T-helper 2 cell (primary cell): ENCODE results near the gene AFG1L.
A peak's percentile ranks its signal among the peaks of the same experiment; 100 is the strongest.
"Not testable (repeated sequence)": the region's sequence is repeated elsewhere in the genome, so short reads cannot be mapped to it uniquely, and the experiment has no call there.

ENCODE experiments used
- DNase-seq, 5 experiments: peaks; one replicate each; pipeline versions ENCODE4 v3.0.0 to v3.0.0-alpha.2; 2012 to 2022

The AFG1L gene

GRCh38 chr6:108526739-108527174, 231.9 kb downstream of the AFG1L start:
- DNase-seq, result peak in 1 of 5 experiments; percentile 19

DNA sequence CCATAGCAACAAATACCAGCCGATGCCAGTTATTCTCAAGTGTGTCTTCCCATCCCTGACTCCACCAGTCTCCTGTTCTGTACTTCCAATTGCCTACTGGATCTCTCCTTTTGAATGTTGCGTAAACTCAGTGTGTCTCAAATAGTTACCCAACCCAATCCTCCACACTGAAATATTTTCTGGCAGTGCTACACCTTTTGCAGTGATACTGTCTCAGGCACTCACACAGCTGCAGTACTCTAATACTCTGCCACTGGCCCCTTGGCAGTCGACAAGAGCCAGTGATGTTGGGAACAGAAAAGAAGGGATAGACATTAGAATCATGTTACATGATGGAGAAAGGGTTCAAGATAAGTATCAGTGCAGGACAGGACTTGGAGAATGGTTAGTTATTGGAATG, 234.0 kb downstream of the AFG1L start:
- DNase-seq, result no peak

GRCh38 chr6:108531332-108531731, 236.5 kb downstream of the AFG1L start:
- no peak for DNase-seq

DNA sequence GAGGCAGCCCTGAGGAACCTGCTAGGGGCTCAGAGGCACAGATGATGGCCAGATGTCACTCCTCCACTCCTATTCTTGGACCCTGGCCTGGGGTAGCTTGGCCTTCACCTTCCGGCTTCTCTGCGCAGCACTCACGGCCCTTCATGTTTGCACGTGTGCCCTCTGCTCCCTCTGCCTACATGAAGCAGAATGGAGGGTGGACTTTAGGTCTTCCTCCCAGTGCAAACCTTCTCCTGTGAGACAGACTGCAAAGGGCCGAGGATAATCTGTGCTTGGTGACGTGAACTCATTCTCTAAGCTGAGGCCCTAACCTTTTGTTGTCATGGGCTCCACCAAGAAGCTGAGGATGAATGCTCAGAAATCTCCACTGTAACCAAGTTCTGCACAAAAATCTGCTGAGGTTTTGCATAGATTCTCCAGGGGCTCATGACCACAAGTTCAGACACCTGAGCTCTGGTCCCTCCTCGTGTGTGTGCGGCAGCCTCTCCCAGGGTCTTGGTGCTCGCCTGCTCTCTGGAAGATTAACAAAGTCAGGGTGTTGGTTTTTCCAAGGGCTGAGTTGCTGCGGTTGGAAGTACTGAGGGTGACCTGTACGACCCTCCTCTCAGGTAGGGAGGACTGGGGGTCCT, 240.4 kb downstream of the AFG1L start:
- no peak for DNase-seq

GRCh38 chr6:108535920-108536535, 241.2 kb downstream of the AFG1L start:
- DNase-seq, result not testable (repeated sequence)

GRCh38 chr6:108541843-108542759, 247.2 kb downstream of the AFG1L start:
- DNase-seq, result peak; percentile 27 to 83 (median 56)

DNA sequence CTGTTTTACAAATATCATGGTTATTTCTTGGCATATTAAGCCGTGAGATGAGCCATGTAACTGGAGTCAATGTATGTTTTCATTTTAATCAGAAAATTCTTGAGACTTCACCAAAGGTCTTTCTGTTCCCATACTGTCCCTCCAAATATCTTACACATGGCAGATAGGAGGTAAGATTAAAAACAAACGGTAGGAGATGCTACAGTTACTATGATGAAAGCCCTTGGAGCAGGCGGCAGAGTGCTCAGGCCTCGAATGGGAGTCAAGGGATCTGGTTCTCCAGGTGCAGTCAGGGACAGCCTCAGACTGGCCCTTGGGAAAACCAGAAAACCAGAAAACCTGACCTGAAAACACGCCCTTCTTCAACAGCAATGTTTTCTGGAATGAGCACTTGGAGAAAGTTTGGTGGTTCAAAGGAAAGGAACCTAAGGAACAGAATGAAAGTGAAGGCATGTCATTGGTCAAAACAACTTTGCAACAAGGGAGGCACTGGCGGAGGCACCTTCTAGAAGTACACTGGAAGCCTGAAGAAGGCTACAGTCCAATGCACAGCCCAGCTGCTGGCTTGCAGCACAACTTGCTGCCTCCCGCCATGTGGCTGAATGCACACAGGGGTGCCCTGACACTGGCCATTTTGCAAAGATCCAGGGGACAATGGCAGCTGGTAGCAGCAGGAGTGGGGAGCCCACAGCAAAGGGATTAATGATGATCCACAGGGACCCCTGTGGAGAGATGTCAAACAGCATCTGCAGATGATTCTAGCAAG, 248.5 kb downstream of the AFG1L start:
- DNase-seq, result no peak

DNA sequence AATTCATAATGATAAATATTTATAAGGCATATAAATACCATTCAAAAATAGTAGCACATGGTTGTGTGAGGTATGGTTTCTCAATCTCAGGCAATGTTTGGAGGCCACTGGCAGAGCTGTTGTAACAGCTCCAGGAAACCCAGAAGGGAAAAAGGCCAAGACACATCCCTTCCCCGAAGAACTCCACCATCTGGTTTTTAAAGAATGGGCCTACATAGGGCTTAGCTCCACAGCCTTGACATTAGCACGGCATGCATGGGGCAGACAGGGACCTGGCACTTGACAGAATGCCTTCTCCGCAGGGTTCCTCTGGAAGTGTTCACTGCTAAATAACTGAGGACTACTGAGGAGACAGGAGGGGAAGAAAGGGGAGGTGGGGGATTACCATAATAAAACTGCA, 249.8 kb downstream of the AFG1L start:
- no peak for DNase-seq

DNA sequence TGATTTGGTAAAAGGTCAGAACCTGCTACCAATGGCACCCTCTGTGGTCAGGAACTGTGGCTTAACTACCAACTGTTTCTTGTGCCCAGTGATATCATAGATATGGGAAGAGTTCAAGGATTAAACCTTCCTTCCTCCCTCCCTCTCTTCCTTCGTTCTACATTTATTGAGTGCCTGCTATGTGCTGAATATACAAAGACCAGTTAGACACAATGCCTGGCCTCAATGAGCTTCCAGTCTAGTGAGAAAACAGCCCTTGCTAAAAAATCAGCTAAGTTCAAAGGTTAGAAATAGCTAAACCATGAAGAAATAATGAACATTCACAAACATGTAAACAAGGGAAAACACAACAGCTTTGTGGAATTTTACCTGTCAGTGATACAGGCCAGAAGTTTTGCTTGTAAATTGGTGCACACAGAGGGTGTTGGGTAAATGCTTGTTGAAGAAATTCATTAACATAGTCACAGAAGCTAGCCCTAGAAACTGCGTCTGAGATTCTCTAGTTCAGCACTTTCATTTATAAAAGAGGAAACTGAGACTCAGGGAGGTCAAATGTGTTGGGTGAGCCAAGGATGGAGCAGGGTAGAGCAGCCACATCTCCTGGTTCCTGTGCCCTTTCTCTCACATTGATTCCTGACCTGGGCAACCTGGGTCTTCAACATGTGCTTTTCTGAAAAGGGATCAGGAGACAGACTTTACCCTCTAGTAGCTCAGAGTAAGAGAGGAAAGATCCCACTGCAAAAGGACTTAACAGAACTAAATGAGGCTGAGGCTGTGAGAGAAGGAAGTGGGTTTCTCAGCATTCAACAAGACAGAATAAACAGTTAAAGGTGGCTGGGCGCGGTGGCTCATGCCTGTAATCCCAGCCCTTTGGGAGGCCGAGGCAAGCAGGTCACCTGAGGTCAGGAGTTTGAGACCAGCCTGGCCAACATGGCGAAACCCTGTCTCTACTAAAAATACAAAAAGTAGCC, 251.5 kb downstream of the AFG1L start:
- no peak for DNase-seq

GRCh38 chr6:108549241-108549640, 254.4 kb downstream of the AFG1L start:
- no peak for DNase-seq

DNA sequence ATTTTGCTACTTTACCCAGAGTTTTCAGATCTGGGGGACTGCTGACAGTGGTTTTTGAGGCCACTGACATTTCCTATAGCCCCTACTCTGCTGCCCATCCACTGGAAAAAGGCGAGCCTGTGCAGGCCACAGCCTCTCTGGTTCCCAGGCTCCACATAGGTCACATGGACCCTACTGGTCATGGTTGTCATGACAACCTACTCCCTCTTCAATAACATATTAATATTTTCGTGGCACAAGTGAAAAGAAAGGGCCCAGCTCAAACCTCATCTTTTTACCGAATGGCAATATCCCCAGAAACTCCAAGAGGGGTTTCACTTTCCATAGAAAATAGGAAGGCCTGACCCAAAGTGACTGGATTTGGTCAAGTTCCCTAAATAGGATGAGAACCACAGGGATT, 254.9 kb downstream of the AFG1L start:
- DNase-seq, result no peak

DNA sequence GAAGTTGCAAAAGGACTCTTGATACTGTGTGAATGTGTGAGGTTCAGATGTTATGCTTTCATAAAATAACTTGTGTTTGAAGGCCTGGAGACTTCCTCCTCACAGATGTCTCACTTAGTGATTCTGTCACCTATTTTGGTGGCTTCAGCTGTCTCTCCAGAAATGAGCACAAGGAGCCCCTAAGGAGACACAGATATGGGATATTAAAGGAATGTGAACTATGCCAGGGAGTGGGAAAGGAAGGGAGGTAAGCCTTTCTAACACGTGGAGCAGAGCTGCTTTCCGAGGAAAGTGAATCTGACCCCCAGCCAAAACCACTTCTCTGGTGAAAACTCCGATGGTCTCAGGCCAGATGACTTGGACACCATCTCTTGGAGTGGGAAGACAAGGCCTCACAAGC, 255.4 kb downstream of the AFG1L start:
- DNase-seq, result no peak

GRCh38 chr6:108555399-108556052, 260.7 kb downstream of the AFG1L start:
- DNase-seq, result no peak

- DNase-seq, result no peak
These were observed 261.4 kb downstream of the AFG1L start for GRCh38 chr6:108556250-108556649.

- DNase-seq, result no peak
These were observed 262.1 kb downstream of the AFG1L start for GRCh38 chr6:108556866-108557493.

DNA sequence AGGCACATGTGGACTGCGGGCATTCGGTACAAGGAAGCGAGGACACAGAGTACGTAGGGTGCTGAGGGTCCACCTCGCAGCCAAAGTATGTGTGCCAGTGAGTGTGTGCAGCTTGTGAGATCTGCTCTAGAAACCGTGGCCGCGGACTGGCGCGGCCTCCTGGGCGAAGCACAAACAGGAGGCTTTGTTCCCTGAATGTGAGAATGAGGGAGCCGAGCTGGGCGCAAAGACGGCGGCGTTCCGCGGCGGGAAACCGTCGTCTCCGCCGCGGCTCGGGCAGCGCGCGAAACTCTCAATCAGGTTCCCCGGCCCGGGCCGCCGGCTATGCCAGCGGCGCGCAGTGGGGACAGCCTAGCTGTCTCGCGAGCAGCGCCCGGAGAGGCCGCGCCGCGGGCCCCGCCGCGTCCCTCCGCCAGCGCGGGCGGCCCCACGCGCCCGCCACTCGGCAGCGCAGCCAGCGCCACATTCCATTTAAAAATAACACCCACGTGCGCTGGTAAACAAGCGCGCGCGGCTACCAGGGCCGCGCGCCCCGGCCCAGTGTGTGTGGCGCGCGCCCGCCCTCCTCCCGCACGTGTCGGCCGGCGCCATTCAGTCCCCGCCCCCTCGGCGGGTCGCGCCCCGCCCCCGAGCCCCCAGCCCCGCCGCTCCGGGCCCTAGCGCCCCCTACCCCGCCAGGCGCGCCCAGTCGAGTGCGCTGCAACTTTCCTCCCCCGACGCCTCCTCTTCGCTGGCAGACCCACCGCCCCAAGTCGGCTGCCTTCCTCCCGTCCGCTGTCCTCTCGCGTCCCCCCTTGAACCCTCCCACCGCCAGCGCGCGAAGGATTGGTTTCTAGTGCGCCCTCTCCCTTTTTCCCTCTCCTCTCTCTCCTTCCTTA, 262.9 kb downstream of the AFG1L start:
- DNase-seq, result peak; percentile 61 to 86 (median 77)

DNA sequence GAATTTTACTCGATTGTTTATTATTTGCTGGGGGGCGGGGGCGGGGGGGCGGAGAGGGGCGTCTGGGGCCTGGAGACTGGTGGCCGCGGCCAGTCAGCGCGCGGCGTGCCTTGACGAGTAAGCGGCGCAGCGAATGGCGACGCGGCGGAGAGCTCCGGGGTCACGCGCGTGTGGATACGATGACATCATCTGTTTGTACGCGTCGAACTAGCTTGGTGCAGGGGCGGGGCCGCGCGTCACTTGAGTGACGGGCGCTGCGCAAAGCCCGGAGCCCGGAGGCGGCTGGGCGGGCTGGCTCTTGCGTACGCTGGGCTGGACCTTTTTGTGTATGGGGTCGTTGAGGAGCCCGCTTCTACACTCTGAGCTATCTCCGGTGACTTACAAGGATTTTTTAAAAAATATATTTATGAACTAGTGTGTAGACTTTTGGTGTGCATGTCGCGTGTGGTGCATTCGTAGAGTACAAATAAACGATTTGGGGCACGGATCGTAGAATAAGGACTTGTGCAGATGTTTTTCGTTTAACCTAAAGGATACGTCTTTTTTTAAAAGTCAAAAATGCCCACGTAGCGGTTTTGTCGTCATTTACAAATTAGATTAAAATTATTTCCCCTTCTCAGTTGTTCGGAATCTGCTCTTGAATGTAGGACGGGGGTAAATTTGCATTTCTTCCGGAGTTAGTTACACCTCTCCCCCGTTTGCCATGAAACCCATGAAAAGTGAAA, 263.7 kb downstream of the AFG1L start:
- peak; percentile 94 to 99 (median 96) for DNase-seq

DNA sequence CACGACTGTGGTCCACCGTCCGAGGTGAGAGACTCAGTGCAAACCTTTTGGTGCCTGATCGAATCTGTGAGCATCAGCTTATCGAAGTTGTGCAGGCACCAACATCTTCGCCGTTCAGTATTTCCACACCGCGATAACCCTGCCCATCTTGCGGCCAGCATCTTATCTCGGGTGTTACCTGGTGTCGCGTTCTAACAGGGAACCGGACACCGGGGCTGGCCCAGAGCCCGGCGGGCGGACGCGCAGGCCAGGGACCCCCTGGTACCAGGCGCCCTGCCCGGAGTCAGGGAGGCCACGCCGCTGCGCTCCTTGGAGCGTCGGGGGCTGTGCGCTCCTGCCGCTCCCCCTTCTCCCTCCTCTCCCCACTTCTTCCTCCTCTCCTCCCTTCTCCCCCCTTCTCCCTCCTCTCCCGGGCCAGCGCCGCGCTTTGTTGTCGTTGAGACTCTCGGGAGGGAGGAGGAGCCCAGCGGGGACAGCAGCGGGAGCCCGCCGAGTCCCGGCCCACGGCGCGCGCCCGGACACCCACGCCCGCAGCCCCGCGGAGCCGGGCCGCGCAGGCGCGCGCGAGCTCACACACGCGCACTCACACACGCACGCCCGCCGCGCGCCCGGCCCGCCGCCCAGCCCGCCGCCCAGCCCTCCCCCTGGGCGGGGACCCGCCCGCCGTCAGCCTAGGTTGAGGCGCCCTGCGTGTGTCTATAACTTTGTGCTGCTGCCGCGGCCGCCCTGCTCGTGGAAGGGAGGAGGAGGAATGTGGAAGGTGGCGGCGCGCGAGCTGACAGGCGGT, 264.4 kb downstream of the AFG1L start:
- peak; percentile 73 to 94 (median 84) for DNase-seq
